Peyer's patch (tissue), 4 donors: Measurements from ENCODE around the gene MACROD2. TPM values are rescaled to one million over a fixed set of nuclear protein-coding genes. Genes with fewer than 3 reads are reported as not detected.
A peak's percentile ranks its signal among the peaks of the same experiment; 100 is the strongest.

Experiments
- DNase-seq, 3 donors: peaks; one replicate each; pipeline ENCODE4 v3.0.0-alpha.2; 2017 to 2019
- H3K27ac ChIP-seq, 4 donors: fragments of 200-600 bp; sonication (generic); one replicate each; pipeline ENCODE4 v1.5.1; 2016 to 2019
- H3K27me3 ChIP-seq, 2 donors: fragments of 200-600 bp; sonication (generic); one replicate each; pipeline ENCODE4 v1.5.1; 2019
- H3K36me3 ChIP-seq, 3 donors: fragments of 200-600 bp; sonication (generic); one replicate each; pipeline ENCODE4 v1.5.1; 2016 to 2019
- H3K4me1 ChIP-seq, 4 donors: fragments of 200-600 bp; sonication (generic); one replicate each; pipeline ENCODE4 v1.5.1; 2016 to 2019
- H3K4me3 ChIP-seq, 4 donors: fragments of 200-600 bp; sonication (generic); 1 replicate in 3 of 4; 2 replicates in 1 of 4; pipeline ENCODE4 v1.5.1; 2016 to 2019; ENCODE audit warnings: mild to moderate bottlenecking in 1 of 4
- H3K9me3 ChIP-seq, 4 donors: fragments of 200-600 bp; sonication (generic); one replicate each; pipeline ENCODE4 v1.5.1; 2016 to 2019; ENCODE audit warnings: mild to moderate bottlenecking in 1 of 4
- CTCF ChIP-seq, 6 experiments: fragments of 450-650 bp in 4 of 6; fragments of 200-600 bp in 2 of 6; sonication (generic) in 1 of 6; IDR thresholded peaks; one replicate each; pipeline ENCODE4 v1.5.1; 2017 to 2019; ENCODE audit warnings: antibody characterized with exemption in 6 of 6, mild to moderate bottlenecking in 3 of 6, moderate library complexity in 1 of 6
- POLR2A ChIP-seq, 2 donors: fragments of 450-650 bp; IDR thresholded peaks; one replicate each; pipeline ENCODE4 v1.5.1; 2017; ENCODE audit warnings: antibody characterized with exemption in 2 of 2, mild to moderate bottlenecking in 2 of 2, moderate library complexity in 2 of 2
- total RNA-seq, 4 donors: library from RNA; depleted of rRNA; stranded (reverse); fragments of >200 nt; gene quantifications; one replicate each; pipeline ENCODE4 v1.1.0, GENCODE V29; 2016

Gene MACROD2
- total RNA-seq, 4 donors from 2014 or later, result 2.5 to 10.7 (median 6.5) TPM

GRCh38 chr20:16081421-16081820, 2086.1 kb downstream of the MACROD2 start:
- peaks cover 0 to 3% (median 0%) of the 10 kb centered on the region in 4 donors for H3K9me3 ChIP-seq
- TF ChIP-seq POLR2A (IDR thresholded peaks at IDR 0.05), result no peak
- no peak for TF ChIP-seq CTCF (IDR thresholded peaks at IDR 0.05)
- no peak for DNase-seq
- H3K27ac ChIP-seq, result peak overlapping the region in 1 of 4 donors; percentile 28
- H3K4me3 ChIP-seq, result no peak overlapping the region
- H3K36me3 ChIP-seq, result no peaks in the 10 kb centered on the region
- H3K4me1 ChIP-seq, result no peaks in the 10 kb centered on the region
- no peaks in the 10 kb centered on the region for H3K27me3 ChIP-seq

- no peak for DNase-seq
- Histone ChIP-seq H3K27me3 (no peaks in the 10 kb centered on the region), H3K4me1 (no peaks in the 10 kb centered on the region), H3K9me3 (peaks cover 0 to 3% (median 0%) of the 10 kb centered on the region in 4 donors), H3K36me3 (no peaks in the 10 kb centered on the region), H3K4me3 (no peak overlapping the region), H3K27ac (peak overlapping the region in 1 of 4 donors; percentile 28)
- TF ChIP-seq POLR2A (IDR thresholded peaks at IDR 0.05), result no peak
- TF ChIP-seq CTCF (IDR thresholded peaks at IDR 0.05), result no peak
Measured at GRCh38 chr20:16082051-16082550, 2086.8 kb downstream of the MACROD2 start.

- Histone ChIP-seq H3K27ac (no peak overlapping the region), H3K9me3 (peaks cover 0 to 3% (median 0%) of the 10 kb centered on the region in 4 donors), H3K4me1 (no peaks in the 10 kb centered on the region), H3K27me3 (no peaks in the 10 kb centered on the region), H3K36me3 (no peaks in the 10 kb centered on the region), H3K4me3 (no peak overlapping the region)
- no peak for TF ChIP-seq CTCF (IDR thresholded peaks at IDR 0.05)
- TF ChIP-seq POLR2A (IDR thresholded peaks at IDR 0.05), result no peak
- DNase-seq, result no peak
Measured at GRCh38 chr20:16083639-16084280, 2088.4 kb downstream of the MACROD2 start.

DNA sequence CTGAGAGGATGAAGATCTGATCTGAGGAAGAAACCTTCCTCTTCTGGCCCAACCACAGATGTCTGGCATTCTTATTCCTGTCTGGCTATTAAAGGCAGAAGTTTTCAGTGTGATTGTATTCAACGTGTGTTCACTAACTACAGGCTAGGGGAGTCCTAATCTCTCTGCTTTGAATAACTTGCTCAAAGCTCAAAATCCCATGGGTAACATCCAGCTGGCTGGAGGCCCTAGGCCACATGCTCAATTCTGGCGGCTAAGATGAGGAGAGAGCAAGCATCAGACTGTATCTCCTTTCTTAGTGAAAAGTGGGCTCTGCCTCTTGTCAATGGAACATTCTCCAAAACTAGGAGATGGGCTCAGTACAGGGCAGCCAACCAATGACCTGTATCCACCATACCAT, 2099.9 kb downstream of the MACROD2 start:
- TF ChIP-seq CTCF (IDR thresholded peaks at IDR 0.05) (no peak), POLR2A (IDR thresholded peaks at IDR 0.05) (no peak)
- Histone ChIP-seq H3K27me3 (no peaks in the 10 kb centered on the region), H3K27ac (no peak overlapping the region), H3K36me3 (no peaks in the 10 kb centered on the region), H3K9me3 (no peaks in the 10 kb centered on the region), H3K4me3 (no peak overlapping the region), H3K4me1 (no peaks in the 10 kb centered on the region)
- no peak for DNase-seq

GRCh38 chr20:16096756-16097326, 2101.5 kb downstream of the MACROD2 start:
- Histone ChIP-seq H3K27ac (no peak overlapping the region), H3K36me3 (no peaks in the 10 kb centered on the region), H3K4me1 (no peaks in the 10 kb centered on the region), H3K9me3 (no peaks in the 10 kb centered on the region), H3K27me3 (no peaks in the 10 kb centered on the region), H3K4me3 (no peak overlapping the region)
- TF ChIP-seq CTCF (IDR thresholded peaks at IDR 0.05) (no peak), POLR2A (IDR thresholded peaks at IDR 0.05) (no peak)
- DNase-seq, result no peak
